ENCODE measurements around the gene TIAL1.

Gene TIAL1

GRCh38 chr10:119549247-119549999 lies 47.3 kb downstream of the TIAL1 start:
- H3K4me3 Mint-ChIP-seq, result no peak overlapping the region
- H3K27me3 Mint-ChIP-seq, result peaks cover 13 to 22% of the 10 kb centered on the region in 2 donors
- no peak for ATAC-seq (replicated peaks)
- H3K9me3 Mint-ChIP-seq, result no peaks in the 10 kb centered on the region
- H3K36me3 Mint-ChIP-seq, result no peaks in the 10 kb centered on the region
- no peaks in the 10 kb centered on the region for H3K4me1 Mint-ChIP-seq
- H3K27ac Mint-ChIP-seq, result no peak overlapping the region
- DNase-seq, result no peak

DNA sequence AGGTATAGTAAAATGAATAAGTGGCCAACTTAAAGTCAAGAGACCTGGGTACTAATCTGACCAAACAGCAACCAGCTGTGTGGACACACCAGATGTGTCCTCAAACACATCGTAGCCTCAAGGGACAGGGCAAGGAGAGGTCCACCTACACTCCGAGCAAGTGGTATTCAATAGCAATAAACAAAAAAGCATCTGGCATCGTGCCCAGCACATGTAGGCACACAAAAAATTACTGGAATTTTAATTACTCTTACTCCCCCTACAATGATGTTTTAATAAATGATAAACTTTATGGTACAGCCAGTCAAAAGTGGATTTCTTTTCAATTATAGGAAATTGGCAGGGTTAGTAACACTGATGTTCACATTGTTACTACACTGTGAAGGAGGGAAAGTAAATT lies 50.8 kb downstream of the TIAL1 start:
- Mint-ChIP-seq H3K27ac (no peak overlapping the region), H3K9me3 (no peaks in the 10 kb centered on the region), H3K27me3 (peaks cover 13 to 17% of the 10 kb centered on the region in 2 donors), H3K4me1 (peaks cover 15 to 20% of the 10 kb centered on the region in 2 donors), H3K4me3 (no peak overlapping the region), H3K36me3 (no peaks in the 10 kb centered on the region)
- ATAC-seq (replicated peaks) (no peak), DNase-seq (no peak)

- no peak overlapping the region for H3K4me3 Mint-ChIP-seq
- DNase-seq (no peak), ATAC-seq (replicated peaks) (no peak)
- H3K36me3 Mint-ChIP-seq, result peaks cover 0 to under 1% of the 10 kb centered on the region in 2 donors
- H3K9me3 Mint-ChIP-seq, result no peaks in the 10 kb centered on the region
- H3K27ac Mint-ChIP-seq, result no peak overlapping the region
- H3K27me3 Mint-ChIP-seq, result peaks cover 13 to 17% of the 10 kb centered on the region in 2 donors
- peaks cover 21 to 27% of the 10 kb centered on the region in 2 donors for H3K4me1 Mint-ChIP-seq
Observed at GRCh38 chr10:119545310-119545709, 51.5 kb downstream of the TIAL1 start.

GRCh38 chr10:119543814-119544642 lies 52.7 kb downstream of the TIAL1 start:
- Mint-ChIP-seq H3K27me3 (peaks cover 13 to 16% of the 10 kb centered on the region in 2 donors), H3K36me3 (peaks cover 3 to 4% of the 10 kb centered on the region in 2 donors), H3K4me1 (peaks cover 27 to 40% of the 10 kb centered on the region in 2 donors), H3K27ac (peak overlapping the region; percentile 89), H3K9me3 (no peaks in the 10 kb centered on the region), H3K4me3 (peak overlapping the region; percentile 88 to 90)
- ATAC-seq (replicated peaks) (no peak), DNase-seq (no peak)

GRCh38 chr10:119542988-119543813 lies 53.6 kb downstream of the TIAL1 start:
- peaks cover 35 to 48% of the 10 kb centered on the region in 2 donors for H3K4me1 Mint-ChIP-seq
- ATAC-seq (replicated peaks), result peak; percentile 61 to 64
- peak; percentile 57 for DNase-seq

DNA sequence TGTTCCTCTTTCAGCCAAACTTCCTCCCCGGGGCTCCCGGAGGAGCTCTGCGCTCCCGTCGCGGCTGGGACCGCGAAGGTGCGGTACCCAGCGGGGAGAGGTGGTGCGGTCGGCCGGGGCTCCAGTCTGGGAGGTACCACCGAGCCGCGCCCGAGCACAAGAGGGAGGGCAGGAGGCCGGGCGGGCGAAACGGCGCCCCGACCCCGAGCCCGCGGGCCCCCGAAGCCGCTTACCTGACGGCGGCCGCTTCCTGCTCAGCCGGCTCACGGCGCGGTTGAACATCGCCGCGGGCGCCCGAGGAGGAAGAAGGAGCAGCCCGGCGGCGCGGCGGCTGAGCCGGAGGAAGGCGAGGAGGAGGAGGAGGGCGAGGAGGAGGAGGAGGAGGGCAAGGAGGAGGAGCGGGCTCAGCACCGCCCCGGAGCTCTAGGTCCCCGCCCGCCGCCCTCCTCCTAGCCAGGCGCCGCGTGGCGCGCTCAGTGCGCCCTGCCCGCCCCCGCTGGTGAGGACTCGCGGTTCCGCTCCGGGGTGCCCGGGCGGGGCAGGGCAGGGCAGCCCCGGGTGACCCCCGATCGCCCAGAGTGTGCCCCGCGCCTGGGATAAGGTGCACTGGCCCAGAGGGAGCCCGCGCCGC lies 54.3 kb downstream of the TIAL1 start, which contains the start of gene RGS10:
RGS10 (minus strand) TSS at position 363 of the 631 bp plus-strand sequence; CDS start at position 282, 81 bp downstream.
- DNase-seq (peak; percentile 65), ATAC-seq (replicated peaks) (peak; percentile 73 to 79)
- peak within 1 kb of the TSS; percentile 88 to 90 for H3K4me3 Mint-ChIP-seq
- H3K4me1 Mint-ChIP-seq, result peaks cover 43 to 55% of the 10 kb centered on the region in 2 donors
- peaks cover 10 to 18% of the 10 kb centered on the region in 2 donors for H3K36me3 Mint-ChIP-seq
- H3K27ac Mint-ChIP-seq, result peak within 1 kb of the TSS; percentile 91
- no peaks in the 10 kb centered on the region for H3K9me3 Mint-ChIP-seq
- H3K27me3 Mint-ChIP-seq, result peaks cover 3 to 6% of the 10 kb centered on the region in 2 donors

More at GRCh38 chr10:119542988-119543813, 53.6 kb downstream of the TIAL1 start:
- Mint-ChIP-seq H3K4me3 (peak overlapping the region; percentile 88 to 90), H3K36me3 (peaks cover 6 to 11% of the 10 kb centered on the region in 2 donors), H3K27me3 (peaks cover 7 to 11% of the 10 kb centered on the region in 2 donors), H3K9me3 (no peaks in the 10 kb centered on the region), H3K27ac (peak overlapping the region; percentile 89)

GRCh38 chr10:119541459-119542356 lies 55.1 kb downstream of the TIAL1 start:
- H3K4me3 Mint-ChIP-seq, result peak overlapping the region; percentile 86 to 90
- H3K36me3 Mint-ChIP-seq, result peaks cover 18 to 24% of the 10 kb centered on the region in 2 donors
- H3K27me3 Mint-ChIP-seq, result peaks cover 0 to 6% of the 10 kb centered on the region in 2 donors
- ATAC-seq (replicated peaks) (peak; percentile 38), DNase-seq (peak; percentile 43)
- no peaks in the 10 kb centered on the region for H3K9me3 Mint-ChIP-seq
- H3K27ac Mint-ChIP-seq, result peak overlapping the region; percentile 91
- peaks cover 48 to 63% of the 10 kb centered on the region in 2 donors for H3K4me1 Mint-ChIP-seq

- Mint-ChIP-seq H3K4me3 (peak overlapping the region; percentile 86 to 90), H3K27me3 (peaks cover 0 to 4% of the 10 kb centered on the region in 2 donors), H3K27ac (peak overlapping the region; percentile 68), H3K36me3 (peaks cover 23 to 29% of the 10 kb centered on the region in 2 donors), H3K4me1 (peaks cover 50 to 69% of the 10 kb centered on the region in 2 donors), H3K9me3 (no peaks in the 10 kb centered on the region)
- no peak for DNase-seq
- no peak for ATAC-seq (replicated peaks)
Observed at GRCh38 chr10:119541046-119541445, 55.7 kb downstream of the TIAL1 start.

DNA sequence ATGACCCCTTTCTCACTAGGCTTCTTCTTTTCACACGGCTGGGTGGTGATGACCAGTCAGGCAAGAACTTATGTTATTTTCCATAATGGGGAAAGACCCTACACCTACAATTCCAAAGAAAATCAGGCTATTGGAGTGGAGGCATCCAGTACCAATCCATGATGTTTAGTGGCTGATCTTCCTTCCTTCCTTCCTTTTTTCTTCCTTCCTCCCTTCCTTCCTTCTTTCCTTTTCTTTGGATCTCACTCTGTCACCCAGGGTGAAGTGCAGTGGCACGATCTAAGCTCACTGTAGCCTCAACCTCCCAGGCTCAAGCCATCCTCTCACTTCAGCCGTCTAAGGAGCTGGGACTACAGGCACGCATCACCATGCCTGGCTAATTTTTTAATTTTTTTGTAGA lies 56.7 kb downstream of the TIAL1 start:
- Mint-ChIP-seq H3K27me3 (no peaks in the 10 kb centered on the region), H3K36me3 (peaks cover 29 to 36% of the 10 kb centered on the region in 2 donors), H3K27ac (no peak overlapping the region), H3K9me3 (no peaks in the 10 kb centered on the region), H3K4me3 (peak overlapping the region in 1 of 2 donors; percentile 90), H3K4me1 (peaks cover 50 to 76% of the 10 kb centered on the region in 2 donors)
- ATAC-seq (replicated peaks), result no peak
- DNase-seq, result no peak

DNA sequence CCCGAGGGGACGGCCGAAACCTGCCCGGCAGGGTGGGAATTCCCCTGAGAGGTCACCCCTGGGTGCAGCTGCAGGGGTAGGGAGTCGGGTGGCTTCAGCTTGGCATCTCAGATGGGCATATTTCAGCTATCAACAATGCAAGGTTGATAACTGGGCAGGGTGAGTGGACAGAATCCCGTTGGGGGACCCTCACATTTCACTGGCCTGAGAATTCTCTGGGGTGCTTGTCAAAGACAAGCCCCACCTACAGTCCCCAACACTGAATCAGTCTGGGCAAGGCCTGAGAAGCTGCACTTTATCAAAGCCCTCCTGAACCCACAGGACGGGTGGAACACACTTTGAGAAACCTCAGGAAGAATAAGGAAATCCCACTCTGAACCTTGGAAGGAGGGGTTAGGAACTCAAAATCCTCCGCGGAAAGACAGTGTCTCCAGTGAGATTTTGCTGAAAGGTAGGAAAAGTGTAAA lies 57.4 kb downstream of the TIAL1 start:
- peaks cover 30 to 40% of the 10 kb centered on the region in 2 donors for H3K36me3 Mint-ChIP-seq
- DNase-seq (no peak), ATAC-seq (replicated peaks) (no peak)
- H3K4me3 Mint-ChIP-seq, result peak overlapping the region in 1 of 2 donors; percentile 61
- H3K27ac Mint-ChIP-seq, result no peak overlapping the region
- H3K4me1 Mint-ChIP-seq, result peaks cover 50 to 76% of the 10 kb centered on the region in 2 donors
- no peaks in the 10 kb centered on the region for H3K9me3 Mint-ChIP-seq
- H3K27me3 Mint-ChIP-seq, result no peaks in the 10 kb centered on the region

DNA sequence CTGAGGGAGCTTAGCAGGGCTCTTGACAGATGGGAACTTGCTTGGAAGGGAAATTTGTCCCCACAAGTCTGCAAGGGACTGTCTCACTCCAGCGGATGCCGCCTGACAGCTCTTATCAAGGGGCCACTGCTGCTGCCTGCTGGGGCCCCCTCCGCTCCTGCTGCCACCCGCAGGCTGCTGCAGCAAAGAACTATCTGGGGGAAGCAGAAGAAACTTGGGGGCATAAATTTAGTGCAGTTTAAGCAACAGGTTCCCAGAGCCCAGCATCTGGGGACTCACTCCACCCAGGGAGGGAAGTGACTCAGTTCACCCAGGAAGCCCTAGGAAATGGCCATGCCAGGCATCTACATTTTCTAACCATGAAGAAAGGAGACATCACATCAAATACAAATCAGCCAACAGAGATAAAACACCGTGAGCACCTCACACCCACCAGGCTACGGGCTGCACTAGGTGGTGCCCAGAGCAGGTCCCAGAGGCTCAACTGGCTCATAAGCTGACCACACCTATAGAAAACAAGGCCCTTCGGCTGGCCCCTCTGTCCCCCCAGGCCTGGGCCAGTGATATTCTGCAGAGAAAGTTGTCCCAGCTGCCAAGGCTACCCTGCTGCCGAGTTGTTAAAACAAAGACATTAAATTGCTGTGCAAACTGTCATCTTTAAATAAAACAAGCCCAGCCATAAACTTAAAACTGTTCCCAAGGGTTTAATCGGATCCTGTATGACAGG lies 58.0 kb downstream of the TIAL1 start:
- DNase-seq (no peak), ATAC-seq (replicated peaks) (no peak)
- Mint-ChIP-seq H3K27ac (no peak overlapping the region), H3K4me1 (peaks cover 46 to 73% of the 10 kb centered on the region in 2 donors), H3K36me3 (peaks cover 30 to 40% of the 10 kb centered on the region in 2 donors), H3K9me3 (no peaks in the 10 kb centered on the region), H3K27me3 (no peaks in the 10 kb centered on the region), H3K4me3 (peak overlapping the region; percentile 25 to 61)
